Astrocyte (in vitro differentiated cells and primary cell): Measurements from ENCODE around the gene TSNAXIP1.

Source experiments
- EZH2 ChIP-seq: IDR thresholded peaks from 2 replicates; pipeline ENCODE4 v1.6.1; 2012; ENCODE audit warnings: mild to moderate bottlenecking, low read length, inconsistent platforms; ENCODE audit not compliant: insufficient read depth
- TF ChIP-seq, protein P1 (sequence below): IDR thresholded peaks from 2 replicates; pipeline ENCODE4 v1.5.1; 2011; ENCODE audit warnings: low read depth, mild to moderate bottlenecking, inconsistent platforms, low read length, moderate library complexity; ENCODE audit not compliant: insufficient read depth

DNA sequence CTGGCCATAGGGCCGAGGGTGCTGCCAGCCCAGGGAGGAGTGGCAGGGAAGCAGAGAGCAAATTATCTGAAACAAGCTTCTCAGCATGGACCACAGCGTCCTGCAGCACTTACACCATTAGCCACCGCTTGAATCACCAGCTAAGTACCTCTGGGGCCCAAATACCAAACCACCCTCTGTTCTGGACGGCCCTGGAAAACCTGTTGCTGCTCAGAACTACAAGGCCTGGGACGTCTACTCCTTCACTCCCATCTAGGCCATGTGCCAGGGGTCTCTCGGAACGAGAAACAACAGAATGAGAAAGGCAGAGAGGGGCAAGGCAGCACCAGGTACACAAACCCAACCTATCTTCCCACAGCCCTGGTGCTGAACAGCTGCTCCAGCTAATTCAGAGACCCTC, 47.7 kb upstream of the TSNAXIP1 start:
- TF ChIP-seq, protein P1, sequence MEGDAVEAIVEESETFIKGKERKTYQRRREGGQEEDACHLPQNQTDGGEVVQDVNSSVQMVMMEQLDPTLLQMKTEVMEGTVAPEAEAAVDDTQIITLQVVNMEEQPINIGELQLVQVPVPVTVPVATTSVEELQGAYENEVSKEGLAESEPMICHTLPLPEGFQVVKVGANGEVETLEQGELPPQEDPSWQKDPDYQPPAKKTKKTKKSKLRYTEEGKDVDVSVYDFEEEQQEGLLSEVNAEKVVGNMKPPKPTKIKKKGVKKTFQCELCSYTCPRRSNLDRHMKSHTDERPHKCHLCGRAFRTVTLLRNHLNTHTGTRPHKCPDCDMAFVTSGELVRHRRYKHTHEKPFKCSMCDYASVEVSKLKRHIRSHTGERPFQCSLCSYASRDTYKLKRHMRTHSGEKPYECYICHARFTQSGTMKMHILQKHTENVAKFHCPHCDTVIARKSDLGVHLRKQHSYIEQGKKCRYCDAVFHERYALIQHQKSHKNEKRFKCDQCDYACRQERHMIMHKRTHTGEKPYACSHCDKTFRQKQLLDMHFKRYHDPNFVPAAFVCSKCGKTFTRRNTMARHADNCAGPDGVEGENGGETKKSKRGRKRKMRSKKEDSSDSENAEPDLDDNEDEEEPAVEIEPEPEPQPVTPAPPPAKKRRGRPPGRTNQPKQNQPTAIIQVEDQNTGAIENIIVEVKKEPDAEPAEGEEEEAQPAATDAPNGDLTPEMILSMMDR: no peak
- no peak for TF ChIP-seq EZH2
